Tibial nerve (tissue), 3 donors: Measurements from ENCODE around the gene SUSD1.

Source experiments
- CTCF ChIP-seq, 5 experiments: fragments of 200-600 bp in 3 of 5; fragments of 450-650 bp in 2 of 5; sonication (generic) in 3 of 5; IDR thresholded peaks; one replicate each; pipeline ENCODE4 v1.5.1; 2016 to 2019; ENCODE audit warnings: antibody characterized with exemption in 5 of 5, mild to moderate bottlenecking in 3 of 5, moderate library complexity in 2 of 5
- POLR2A ChIP-seq, 2 donors: fragments of 450-650 bp; IDR thresholded peaks; one replicate each; pipeline ENCODE4 v1.6.1; 2017; ENCODE audit warnings: antibody characterized with exemption in 2 of 2, mild to moderate bottlenecking in 2 of 2, moderate library complexity in 2 of 2

DNA sequence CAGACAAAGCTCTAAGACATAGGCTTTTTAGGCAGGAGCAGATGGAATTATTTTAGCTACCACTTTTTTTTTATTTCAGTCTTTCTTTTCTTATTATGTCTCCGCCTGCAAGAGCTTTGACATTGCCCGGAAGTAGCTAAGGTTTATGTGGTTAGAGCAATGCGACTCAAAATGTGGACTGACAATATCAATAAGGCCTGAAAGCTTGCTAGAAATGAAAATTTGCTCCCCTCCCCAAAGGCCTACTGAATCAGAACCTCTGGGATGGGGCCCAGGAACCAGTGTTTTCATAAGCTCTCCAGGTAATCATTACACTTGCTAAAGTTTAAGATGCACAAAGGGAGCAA, 81.3 kb downstream of the SUSD1 start:
- TF ChIP-seq CTCF (IDR thresholded peaks at IDR 0.05) (no peak), POLR2A (IDR thresholded peaks at IDR 0.05) (no peak)
